Head of caudate nucleus (tissue), 42 donors: ENCODE results near the gene TMEM150B.
A peak's percentile ranks its signal among the peaks of the same experiment; 100 is the strongest.

Source experiments
- DNase-seq, 42 donors: peaks; one replicate each; pipeline versions ENCODE4 v3.0.0 to v3.0.0-alpha.2; 2020 to 2021; ENCODE audit warnings: mixed read lengths in 7 of 42
- intact Hi-C: fragments of 100-400 bp; cut with DNase I; formaldehyde crosslinking; loops from one replicate; pipeline ENCODE4 v1.15.0; 2022

Gene TMEM150B

GRCh38 chr19:55269299-55269698, 55.8 kb downstream of the TMEM150B start:
- DNase-seq: peak in 39 of 42 donors; percentile 35 to 90 (median 69)
- intact Hi-C loops: no loop called here

- intact Hi-C loops: no loop called here
- DNase-seq: no peak
Measured at GRCh38 chr19:55266840-55267239, 58.3 kb downstream of the TMEM150B start.

GRCh38 chr19:55266404-55266803, 58.7 kb downstream of the TMEM150B start:
- intact Hi-C loops: no loop called here
- DNase-seq: no peak

GRCh38 chr19:55265723-55266386, 59.3 kb downstream of the TMEM150B start:
- intact Hi-C loops: no loop called here
- DNase-seq: no peak

GRCh38 chr19:55265173-55265572, 60.0 kb downstream of the TMEM150B start:
- intact Hi-C loops: no loop called here
- DNase-seq: no peak

- intact Hi-C loops: no loop called here
- no peak for DNase-seq
Measured at GRCh38 chr19:55264531-55264930, 60.6 kb downstream of the TMEM150B start.
